ENCODE data around the gene ENO1. TPM values are rescaled to one million over a fixed set of nuclear protein-coding genes. Genes with fewer than 3 reads are reported as not detected.

The ENO1 gene
- total and polyA plus RNA-seq, 2 of the 8 experiments (the other 6 are each of a cell fraction or from before 2014, with no cell fraction given), result 1,763 to 2,117 TPM

DNA sequence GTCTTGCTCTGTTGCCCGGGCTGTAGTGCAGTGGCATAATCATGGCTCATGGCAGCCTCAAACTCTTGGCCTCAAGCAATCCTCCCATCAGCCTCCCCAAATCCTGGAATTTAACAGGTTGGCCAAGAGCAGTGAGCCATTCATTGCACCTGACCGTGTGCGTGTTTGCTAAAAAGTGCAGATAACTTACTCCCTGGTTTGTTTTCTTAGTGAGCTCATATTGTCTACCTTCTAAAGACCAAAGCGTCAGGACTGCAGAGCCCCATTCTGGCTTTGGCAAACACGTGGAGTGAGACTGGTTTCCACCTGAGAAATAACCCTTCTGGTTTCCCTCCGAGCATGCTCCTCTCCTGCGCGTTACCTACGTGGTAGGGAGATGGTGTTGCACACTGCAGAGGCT lies 35.0 kb upstream of the ENO1 start:
- no peak overlapping the region for H3K23ac ChIP-seq (ENCODE audit: insufficient read length)
- H4K5ac ChIP-seq (ENCODE audit: insufficient read length, low read depth, low read length), result no peak overlapping the region
- no peaks in the 10 kb centered on the region for H3K27me3 ChIP-seq (replicated peaks in 1 of 4; ENCODE audit: control insufficient read depth in 3 of 4, extremely low read depth in 1 of 4, insufficient read depth in 3 of 4, low read length in 3 of 4)
- WGBS, 2 experiments (ENCODE audit: extremely low coverage in 1 of 2, insufficient coverage in 1 of 2, insufficient read length in 1 of 2, insufficient replicate concordance in 2 of 2, low coverage in 1 of 2, low lambda C conversion rate in 2 of 2, missing lambda C conversion rate in 1 of 2), result 96% methylated on average over 9 of the region's 9 CpGs; no CpG with 5 or more reads in 1 of the 2 experiments
- no peak overlapping the region for H2AFZ ChIP-seq (ENCODE audit: low read length)
- H2BK5ac ChIP-seq (ENCODE audit: low read depth, low read length), result no peak overlapping the region
- no peak overlapping the region; the same call in 1 of the 2 replicates for H3K18ac ChIP-seq (ENCODE audit: extremely low read depth, low read length)
- no peaks in the 10 kb centered on the region for H4K20me1 ChIP-seq (replicated peaks in 1 of 2; ENCODE audit: control insufficient read depth in 1 of 2, insufficient read depth in 2 of 2, low read length in 2 of 2)
- no peak overlapping the region for H3K27ac ChIP-seq (ENCODE audit: low read depth, low read length)
- H3K56ac ChIP-seq (replicated peaks; ENCODE audit: insufficient read length, low read depth, low read length), result no peak overlapping the region
- H3K36me3 ChIP-seq (ENCODE audit: control insufficient read depth in 2 of 4, insufficient read depth in 4 of 4, low read length in 3 of 4), result no peaks in the 10 kb centered on the region
- no peak overlapping the region for H2BK20ac ChIP-seq (ENCODE audit: low read length)
- H4K8ac ChIP-seq (ENCODE audit: extremely low read depth, insufficient read depth, low read length), result no peak overlapping the region
- H3K9me3 ChIP-seq (ENCODE audit: insufficient read depth in 2 of 2, low read depth in 1 of 2, low read length in 1 of 2), result peaks cover 3 to 4% of the 10 kb centered on the region in 2 experiments; a peak in 3 of 4 replicates
- no peak overlapping the region for H2BK15ac ChIP-seq (ENCODE audit: low read length)
- H3K14ac ChIP-seq (ENCODE audit: insufficient read length), result no peak overlapping the region
- no peak overlapping the region for H2AK5ac ChIP-seq (ENCODE audit: low read depth, low read length)
- no peak overlapping the region for H2BK12ac ChIP-seq (ENCODE audit: low read depth, low read length)
- CTCF ChIA-PET (ENCODE audit: partially characterized antibody), result interaction anchor here (1.0 to 3.1 kb wide), 9 partner anchors 14 to 95 kb away, joined by 3 to 15 read pairs (median 4); no protein-coding TSS in a partner anchor
- H2BK120ac ChIP-seq (replicated peaks; ENCODE audit: low read depth, low read length), result no peak overlapping the region
- H3K9ac ChIP-seq (replicated peaks in 1 of 4; ENCODE audit: extremely low read depth in 1 of 4, low read depth in 3 of 4, low read length in 3 of 4), result no peak overlapping the region
- no peaks in the 10 kb centered on the region for H3K79me2 ChIP-seq (ENCODE audit: control insufficient read depth in 1 of 2, insufficient read depth in 2 of 2, low read length in 2 of 2)
- H3K4ac ChIP-seq (replicated peaks; ENCODE audit: insufficient read length, low read depth, low read length), result no peak overlapping the region
- H3K4me1 ChIP-seq (replicated peaks in 1 of 4; ENCODE audit: control insufficient read depth in 3 of 4, insufficient read depth in 4 of 4, low read length in 3 of 4), result peaks cover 0 to 11% (median 5%) of the 10 kb centered on the region in 4 experiments; a peak in 5 of 7 replicates
- DNase-seq (ENCODE audit: low read depth in 1 of 2, low spot score in 2 of 2) (no peak), FAIRE-seq (no peak)
- no peaks in the 10 kb centered on the region for H3K23me2 ChIP-seq (ENCODE audit: low read depth, low read length)
- H4K91ac ChIP-seq (replicated peaks; ENCODE audit: insufficient read length, low read length), result no peak overlapping the region
- H3K4me2 ChIP-seq (ENCODE audit: insufficient read depth in 1 of 2, low read depth in 2 of 2, low read length in 2 of 2), result no peak overlapping the region
- H3K79me1 ChIP-seq (ENCODE audit: low read depth, low read length), result no peaks in the 10 kb centered on the region
- H3K4me3 ChIP-seq (ENCODE audit: extremely low read depth in 1 of 4, insufficient read depth in 2 of 4, low read depth in 3 of 4, low read length in 4 of 4), result no peak overlapping the region
- POLR2A ChIA-PET (ENCODE audit: partially characterized antibody), result interaction anchor here (0.9 to 1.4 kb wide), 3 partner anchors 34 to 51 kb away, joined by 3 to 5 read pairs (median 4); partner anchors contain the start of gene ENO1
- no peak for TF ChIP-seq EZH2 (IDR thresholded peaks at IDR 0.05; ENCODE audit: low read depth, low read length, severe bottlenecking)
- TF ChIP-seq, protein P1, sequence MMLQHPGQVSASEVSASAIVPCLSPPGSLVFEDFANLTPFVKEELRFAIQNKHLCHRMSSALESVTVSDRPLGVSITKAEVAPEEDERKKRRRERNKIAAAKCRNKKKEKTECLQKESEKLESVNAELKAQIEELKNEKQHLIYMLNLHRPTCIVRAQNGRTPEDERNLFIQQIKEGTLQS (IDR thresholded peaks at IDR 0.05; ENCODE audit: insufficient read depth, low read depth, low read length), result no peak
- no peak for TF ChIP-seq CBX8 (IDR thresholded peaks at IDR 0.05; ENCODE audit: borderline replicate concordance, low read depth, low read length)
- no peak for TF ChIP-seq SUZ12 (IDR thresholded peaks at IDR 0.05; ENCODE audit: low read length)
- TF ChIP-seq USF2 (IDR thresholded peaks at IDR 0.05; ENCODE audit: low read length), result no peak
- no peak for TF ChIP-seq KDM5A (IDR thresholded peaks at IDR 0.05; ENCODE audit: low read length)
- TF ChIP-seq EP300 (IDR thresholded peaks at IDR 0.05; ENCODE audit: borderline replicate concordance in 1 of 2, low read depth in 2 of 2, low read length in 2 of 2), result no peak
- no peak for TF ChIP-seq FOSL1 (IDR thresholded peaks at IDR 0.05; ENCODE audit: insufficient read depth, low read depth, low read length)
- TF ChIP-seq HDAC2 (IDR thresholded peaks at IDR 0.05; ENCODE audit: borderline replicate concordance in 1 of 2, low read depth in 2 of 2, low read length in 2 of 2), result no peak
- no peak for TF ChIP-seq CHD2 (IDR thresholded peaks at IDR 0.05; ENCODE audit: low read length)
- TF ChIP-seq NRF1 (IDR thresholded peaks at IDR 0.05; ENCODE audit: low read depth, low read length), result no peak

Measured in H1 (cell line).